Left ventricle myocardium superior (tissue), 1 donor: ENCODE measurements around the gene CORO1C. TPM values are rescaled to one million over a fixed set of nuclear protein-coding genes. Genes with fewer than 3 reads are reported as not detected.

Source experiments
- ATAC-seq: fragments of 200-7000 bp; cut with Tn5 transposase; one replicate; pipeline ENCODE4 v1.9.1; 2020; ENCODE audit warnings: mild to moderate bottlenecking, moderate library complexity
- DNase-seq: peaks from one replicate; pipeline ENCODE4 v3.0.0-alpha.2; 2020
- intact Hi-C: fragments of 100-400 bp; cut with micrococcal nuclease; formaldehyde crosslinking; loops from one replicate; pipeline ENCODE4 v1.11.0; 2022
- microRNA-seq: library from miRNA; unstranded; fragments of <30 nt; microRNA quantifications from one replicate; pipeline ENCODE4 v1.2.0, GENCODE V29; 2020; ENCODE audit warnings: borderline number of aligned reads
- total RNA-seq: library from RNA; stranded (reverse); fragmentation: NEBNext Ultra II Directional; extraction: Animal tissue kit (Norgen Biotek cat#: 25700); gene quantifications from one replicate; pipeline ENCODE4 v1.2.1, GENCODE V29; 2021
- donor health status: DM: no; HTN: yes; CAD: no; lungs with severe emphysema.

The CORO1C gene
- total RNA-seq, 1 donor from 2014 or later, result 68.0 TPM

DNA sequence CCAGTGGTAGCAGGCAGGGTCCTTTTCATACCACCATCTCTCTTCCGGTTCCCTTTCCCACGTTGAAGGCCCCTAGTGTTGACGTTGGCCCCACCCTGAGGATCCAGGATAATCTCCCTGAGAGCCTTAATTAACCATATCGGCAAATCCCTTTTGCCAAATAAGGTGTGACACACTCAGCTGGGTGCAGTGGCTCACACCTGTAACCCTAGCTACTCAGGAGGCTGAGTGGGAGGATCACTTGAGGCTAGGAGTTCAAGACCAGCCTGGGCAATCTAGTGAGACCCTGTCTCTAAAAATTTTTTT, 130.7 kb downstream of the CORO1C start:
- no peak for ATAC-seq
- intact Hi-C loops, result no loop called here
- DNase-seq, result no peak

DNA sequence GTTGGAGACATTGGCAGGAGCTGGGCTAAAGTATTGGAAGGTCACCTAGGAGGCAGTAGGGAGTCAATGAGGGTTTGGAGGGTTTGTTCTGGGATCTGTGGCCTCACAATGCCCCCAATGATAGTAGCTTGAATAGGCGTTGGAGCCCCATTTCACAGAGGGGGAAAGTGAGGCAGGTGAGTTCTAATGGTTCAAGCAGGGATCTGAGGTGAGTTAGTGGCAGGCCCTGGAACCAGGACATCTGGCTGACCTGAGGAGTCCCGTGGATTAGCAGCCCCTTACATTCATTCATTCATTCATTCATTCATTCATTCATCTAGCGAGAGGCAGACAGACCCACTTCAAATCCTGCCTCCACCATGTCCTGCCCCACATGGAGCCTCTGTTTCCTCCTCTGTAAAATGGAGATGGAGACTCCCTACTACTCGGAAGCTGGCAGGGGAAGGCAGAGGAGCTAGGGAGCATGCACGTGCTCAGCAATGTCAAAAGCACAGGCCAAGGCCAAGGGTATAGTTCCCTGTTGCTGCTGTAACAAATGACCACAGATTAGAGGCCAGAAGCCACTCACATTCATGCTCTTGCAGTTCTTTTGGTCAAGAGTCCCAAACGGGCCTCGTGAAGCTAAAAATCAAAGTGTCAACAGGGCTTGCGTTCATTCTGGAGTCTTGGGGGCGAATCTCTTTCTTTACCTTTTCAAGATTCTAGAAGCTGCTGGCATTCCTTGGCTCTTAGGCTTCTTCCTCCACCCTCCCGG, 131.2 kb downstream of the CORO1C start:
- intact Hi-C loops, result no loop called here
- ATAC-seq (no peak), DNase-seq (no peak)

DNA sequence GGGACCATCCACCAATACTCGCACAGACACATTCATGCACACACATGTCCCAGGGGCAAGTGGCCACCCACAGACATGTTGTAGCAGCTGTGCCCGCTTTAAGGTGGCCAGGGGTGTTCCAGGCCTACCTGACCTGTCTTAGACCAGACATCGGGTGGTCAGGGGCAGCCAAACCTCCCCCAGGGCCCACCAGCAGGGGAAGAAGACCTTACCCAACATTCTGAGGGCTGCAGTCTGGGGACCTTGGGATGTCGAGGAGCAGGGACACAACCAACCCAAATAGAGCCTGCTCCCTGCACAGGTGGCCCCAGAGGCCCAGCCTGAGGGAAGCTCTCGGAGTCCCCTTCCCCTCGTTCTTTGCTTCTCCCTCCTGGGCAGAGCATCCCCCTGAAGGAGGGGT, 131.8 kb downstream of the CORO1C start:
- DNase-seq (no peak), ATAC-seq (no peak)
- intact Hi-C loops, result no loop called here

DNA sequence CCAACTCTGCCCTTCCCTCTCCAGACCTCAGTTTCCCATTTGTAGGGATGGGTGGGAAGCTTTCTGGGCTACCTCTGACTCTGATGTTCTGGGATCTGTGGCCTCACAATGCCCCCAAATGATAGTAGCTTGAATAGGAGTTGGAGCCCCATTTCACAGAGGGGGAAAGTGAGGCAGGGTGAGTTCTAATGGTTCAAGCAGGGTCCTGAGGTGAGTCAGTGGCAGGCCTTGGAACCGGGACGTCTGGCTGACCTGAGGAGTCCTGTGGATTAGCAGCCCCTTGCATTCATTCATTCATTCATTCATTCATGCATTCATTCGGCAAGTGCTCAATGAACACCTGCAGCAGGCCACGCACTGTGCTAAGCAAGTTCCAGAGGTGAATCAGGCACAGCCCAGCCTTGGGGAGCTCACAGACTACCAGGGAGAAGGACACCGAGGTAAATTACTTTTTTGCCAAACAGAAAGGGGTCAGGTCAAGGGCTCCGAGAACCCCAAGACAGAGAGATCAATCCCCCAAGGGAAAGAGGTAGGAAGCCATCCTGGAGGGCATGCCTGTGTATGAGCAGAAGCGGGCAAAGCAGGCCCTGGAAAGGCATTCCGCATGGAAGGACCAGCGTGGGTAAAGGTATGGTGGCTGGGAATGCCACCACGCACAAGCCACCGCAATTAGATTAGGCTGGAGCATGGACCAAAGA, 132.6 kb downstream of the CORO1C start:
- no peak for DNase-seq

DNA sequence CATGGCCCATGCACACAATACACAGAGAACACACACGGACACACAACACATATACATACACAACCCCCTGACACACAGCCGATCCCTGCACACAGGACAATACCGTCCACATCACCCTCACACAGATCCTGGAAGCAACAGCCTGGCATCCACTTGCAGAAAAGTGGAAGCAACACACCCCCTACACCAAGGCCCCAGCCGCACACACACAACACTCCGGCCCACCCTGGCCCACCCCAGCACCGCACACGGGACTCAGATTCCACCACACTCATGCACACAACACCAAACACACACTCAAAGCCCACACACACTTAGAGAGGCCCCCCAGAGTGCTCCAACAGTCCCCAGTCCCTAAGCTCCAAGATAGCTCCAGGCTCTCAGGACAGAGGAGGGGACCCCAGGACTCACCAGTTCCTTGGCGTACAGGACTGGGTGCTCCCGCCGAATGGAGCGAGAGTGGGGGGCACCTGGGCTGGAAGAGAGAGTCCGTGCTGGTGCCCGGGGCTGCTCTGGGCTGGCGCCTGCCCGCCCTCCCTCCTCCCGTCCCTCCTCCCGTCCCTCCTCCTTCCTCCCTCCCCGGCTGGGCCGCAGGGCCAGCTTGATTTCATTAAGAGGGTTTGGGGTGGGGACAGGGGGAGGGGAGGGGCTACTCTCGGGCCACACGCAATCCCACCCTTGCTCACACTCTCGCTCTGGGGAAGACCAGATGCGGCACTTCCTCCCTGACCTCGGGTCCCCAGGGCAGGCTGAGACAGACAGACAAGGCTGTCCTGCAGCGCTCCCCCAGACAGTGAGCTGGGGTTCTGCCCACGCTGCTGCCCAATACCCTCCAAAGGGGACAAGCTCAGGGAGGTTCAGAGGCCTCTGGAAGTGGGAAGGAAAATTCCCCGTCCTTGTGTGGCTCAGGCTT, 133.5 kb downstream of the CORO1C start, which contains the start of gene TMEM119:
TSS of gene TMEM119 (minus strand) at position 526 of the 913 bp plus-strand sequence. CDS start 5,701 bp downstream, outside the sequence.
- peak; percentile 76 for ATAC-seq
- intact Hi-C loops, result no loop called here
- peak; percentile 49 for DNase-seq

More for the DNA sequence above, 132.6 kb downstream of the CORO1C start:
- ATAC-seq, result no peak
- intact Hi-C loops, result no loop called here

DNA sequence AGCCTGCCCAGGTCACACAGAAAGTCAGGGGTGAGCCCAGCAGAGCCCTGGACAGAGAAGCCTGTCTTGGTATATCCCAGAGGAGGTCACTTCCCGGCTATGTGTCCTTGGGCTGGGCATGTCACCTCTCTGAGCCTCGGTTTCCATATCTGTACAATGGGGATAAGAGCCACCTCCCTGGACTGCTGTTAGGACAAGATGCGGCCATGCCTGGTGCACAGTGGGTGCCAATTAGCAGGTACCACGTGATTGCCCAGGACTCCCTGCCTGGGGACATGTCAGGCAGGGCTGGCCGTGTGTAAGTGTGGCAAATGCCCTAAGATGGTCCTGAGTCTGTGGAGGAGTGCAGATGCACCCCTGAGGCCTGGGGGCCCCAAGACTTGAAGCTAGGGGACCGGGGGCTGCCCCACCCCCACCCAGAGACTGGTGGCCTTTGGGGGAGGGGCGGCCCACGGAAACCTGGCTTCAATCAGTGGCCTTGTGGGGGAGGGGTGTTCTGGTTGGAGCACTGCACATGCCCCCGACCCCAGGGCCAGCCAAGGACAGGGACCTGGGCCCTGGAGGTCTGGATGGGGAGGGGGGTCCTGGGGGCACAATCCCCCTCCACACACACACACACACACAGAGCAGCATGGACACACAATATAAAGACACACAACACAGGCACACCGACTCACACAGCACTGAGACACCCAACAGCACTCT, 134.3 kb downstream of the CORO1C start:
- ATAC-seq (no peak), DNase-seq (no peak)
- intact Hi-C loops, result no loop called here

DNA sequence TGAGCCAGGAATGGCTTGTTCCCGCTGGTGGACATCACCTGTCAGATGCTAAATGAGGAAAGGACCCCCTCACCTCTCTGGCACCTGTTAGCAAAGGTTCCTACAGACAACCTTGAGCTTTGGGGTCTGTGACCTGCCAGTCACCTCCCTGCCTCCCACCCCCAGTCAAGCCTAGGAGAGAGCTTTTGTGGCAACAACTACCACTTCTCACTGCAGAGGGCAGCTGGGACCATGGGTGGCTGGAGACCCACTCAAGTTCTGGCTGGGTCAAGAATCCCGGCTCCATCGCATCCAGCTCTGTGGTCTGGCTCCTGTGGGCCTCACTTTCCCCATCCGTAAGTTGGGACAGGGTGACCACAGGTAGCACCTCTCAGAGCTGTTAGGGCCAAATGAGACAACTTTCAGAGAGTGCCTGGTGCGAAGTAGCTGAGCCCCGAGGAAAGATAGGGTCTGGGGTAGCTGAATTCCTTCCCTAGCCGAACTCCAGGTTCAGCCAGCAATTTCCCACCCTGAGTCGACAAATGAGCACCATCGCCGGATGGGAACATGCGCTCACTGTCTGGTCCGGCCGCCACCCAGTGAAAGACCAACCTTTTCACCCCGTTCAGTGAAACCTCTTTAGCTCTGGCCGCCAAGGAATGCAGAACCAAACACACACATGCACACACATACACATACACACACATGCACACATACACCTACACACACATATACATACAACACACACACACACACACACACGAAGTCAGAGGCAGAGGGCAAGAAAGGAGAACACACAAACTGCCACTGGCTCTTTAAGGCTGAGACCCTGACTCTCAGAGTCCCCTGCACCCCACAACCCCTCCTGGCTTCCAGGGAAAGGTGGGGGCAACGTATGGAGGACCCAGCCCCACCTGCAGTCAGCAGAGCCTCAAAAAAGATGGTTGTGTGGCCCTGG, 135.3 kb downstream of the CORO1C start:
- ATAC-seq (no peak), DNase-seq (no peak)
- intact Hi-C loops, result no loop called here

Small RNA genes within 50 kb of the gene (microRNA-seq; reads per million reads assigned to microRNA genes)
- not detected for gene MIR4496

Other genes with a start within 250 kb of the CORO1C start
- 3.2 TPM for gene FICD, start 216.2 kb downstream of the CORO1C start, total RNA-seq
- 24.7 TPM for gene SART3, start 170.3 kb downstream of the CORO1C start, total RNA-seq
- gene ISCU, start 168.9 kb downstream of the CORO1C start, total RNA-seq, result 468 TPM
- gene TMEM119, start 133.4 kb downstream of the CORO1C start, total RNA-seq, result 1.4 TPM
- gene SELPLG, start 97.6 kb downstream of the CORO1C start, total RNA-seq, result 4.1 TPM
- gene SSH1, start 126.1 kb upstream of the CORO1C start, total RNA-seq, result 31.2 TPM
- gene DAO, start 148.6 kb upstream of the CORO1C start, total RNA-seq, result not detected